ENCODE data around the gene ARHGAP19. TPM values are rescaled to one million over a fixed set of nuclear protein-coding genes. Genes with fewer than 3 reads are reported as not detected.

ARHGAP19 gene
- total and polyA plus RNA-seq, 9 of the 15 experiments (the other 6 are each of a cell fraction or from before 2014, with no cell fraction given), result 14.8 to 49.5 (median 26.8) TPM

DNA sequence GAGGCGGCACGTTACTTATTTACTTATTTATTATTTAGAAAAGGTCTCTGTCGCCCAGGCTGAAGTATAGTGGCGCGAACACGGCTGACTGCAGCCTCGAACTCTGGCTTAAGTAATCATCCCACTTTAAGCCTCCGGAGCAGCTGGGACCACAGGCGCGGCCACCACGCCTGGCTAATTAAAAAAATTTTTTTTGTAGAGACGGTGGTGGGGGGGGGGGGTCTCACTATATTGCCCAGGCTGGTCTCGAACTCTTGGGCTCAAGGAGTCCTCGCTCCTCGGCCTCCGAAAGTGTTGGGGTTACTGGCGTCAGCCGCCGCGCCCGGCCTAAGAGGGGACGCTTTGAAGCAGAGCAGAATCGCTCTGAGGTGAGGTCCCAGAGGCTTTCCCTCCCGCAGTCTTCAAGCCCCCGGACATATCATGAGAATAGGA is 42.8 kb upstream of the ARHGAP19 start:
- H3K9me3 ChIP-seq (replicated peaks; ENCODE audit: control insufficient read depth, insufficient read depth, low read depth, low read length), result no peaks in the 10 kb centered on the region
- ChIA-PET POLR2A (no interaction called here), CTCF (ENCODE audit: low intra/inter-chr PET ratio) (no interaction called here)
- no peak for ATAC-seq
- no peaks in the 10 kb centered on the region for H3K9me1 ChIP-seq (ENCODE audit: control insufficient read depth, insufficient read depth, low read length)
- H3K4me3 ChIP-seq, result peak overlapping the region; percentile 73
- peak overlapping the region; percentile 92; the same call in 1 of the 2 replicates for H3K4me2 ChIP-seq (ENCODE audit: insufficient read depth, low read length)
- no peak for DNase-seq (ENCODE audit: extremely low read depth in 1 of 4, low spot score in 3 of 4)
- 16% methylated on average over 15 of the region's 25 CpGs for WGBS (ENCODE audit: insufficient coverage, low coverage, missing lambda C conversion rate)
- TSS peak; percentile 69 for BruUV-seq (replicated peaks)
- peaks cover 8 to 25% of the 10 kb centered on the region in 2 experiments; a peak in 4 of 5 replicates for H3K4me1 ChIP-seq (replicated peaks in 1 of 2; ENCODE audit: control insufficient read depth in 2 of 2, insufficient read depth in 2 of 2, low read length in 2 of 2)
- FAIRE-seq, result no peak
- peak overlapping the region; percentile 93 to 96 for H3K9ac ChIP-seq (ENCODE audit: insufficient read depth in 1 of 2, low read depth in 2 of 2, low read length in 2 of 2)
- peak overlapping the region; percentile 97 for H2AFZ ChIP-seq (ENCODE audit: low read depth, low read length)
- H3K27me3 ChIP-seq (ENCODE audit: control insufficient read depth in 2 of 2, insufficient read depth in 2 of 2, low read length in 2 of 2), result no peaks in the 10 kb centered on the region
- intact Hi-C loops (cut with micrococcal nuclease) (no loop called here), in situ Hi-C loops (cut with MboI) (no loop called here)
- H3K27ac ChIP-seq (ENCODE audit: extremely low read depth, low read depth, low read length), result peak overlapping the region; percentile 98; the same call in 1 of the 3 replicates
- H3K79me2 ChIP-seq (ENCODE audit: control insufficient read depth, insufficient read depth, low read length), result peaks cover 39% of the 10 kb centered on the region
- no peaks in the 10 kb centered on the region for H4K20me1 ChIP-seq (replicated peaks; ENCODE audit: control insufficient read depth, insufficient read depth, low read length)
- peaks cover 17% of the 10 kb centered on the region; the same call in 2 of the 3 replicates for H3K36me3 ChIP-seq (ENCODE audit: control insufficient read depth, insufficient read depth, low read length)
- no peak for TF ChIP-seq RERE (CRISPR knock-in tag; IDR thresholded peaks at IDR 0.05; ENCODE audit: borderline replicate concordance)
- no peak for TF ChIP-seq TFAP4 (CRISPR knock-in tag; IDR thresholded peaks at IDR 0.05; ENCODE audit: borderline replicate concordance)
- TF ChIP-seq, protein P1, sequence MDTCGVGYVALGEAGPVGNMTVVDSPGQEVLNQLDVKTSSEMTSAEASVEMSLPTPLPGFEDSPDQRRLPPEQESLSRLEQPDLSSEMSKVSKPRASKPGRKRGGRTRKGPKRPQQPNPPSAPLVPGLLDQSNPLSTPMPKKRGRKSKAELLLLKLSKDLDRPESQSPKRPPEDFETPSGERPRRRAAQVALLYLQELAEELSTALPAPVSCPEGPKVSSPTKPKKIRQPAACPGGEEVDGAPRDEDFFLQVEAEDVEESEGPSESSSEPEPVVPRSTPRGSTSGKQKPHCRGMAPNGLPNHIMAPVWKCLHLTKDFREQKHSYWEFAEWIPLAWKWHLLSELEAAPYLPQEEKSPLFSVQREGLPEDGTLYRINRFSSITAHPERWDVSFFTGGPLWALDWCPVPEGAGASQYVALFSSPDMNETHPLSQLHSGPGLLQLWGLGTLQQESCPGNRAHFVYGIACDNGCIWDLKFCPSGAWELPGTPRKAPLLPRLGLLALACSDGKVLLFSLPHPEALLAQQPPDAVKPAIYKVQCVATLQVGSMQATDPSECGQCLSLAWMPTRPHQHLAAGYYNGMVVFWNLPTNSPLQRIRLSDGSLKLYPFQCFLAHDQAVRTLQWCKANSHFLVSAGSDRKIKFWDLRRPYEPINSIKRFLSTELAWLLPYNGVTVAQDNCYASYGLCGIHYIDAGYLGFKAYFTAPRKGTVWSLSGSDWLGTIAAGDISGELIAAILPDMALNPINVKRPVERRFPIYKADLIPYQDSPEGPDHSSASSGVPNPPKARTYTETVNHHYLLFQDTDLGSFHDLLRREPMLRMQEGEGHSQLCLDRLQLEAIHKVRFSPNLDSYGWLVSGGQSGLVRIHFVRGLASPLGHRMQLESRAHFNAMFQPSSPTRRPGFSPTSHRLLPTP (IDR thresholded peaks at IDR 0.05; ENCODE audit: borderline replicate concordance, extremely low read depth, insufficient read length), result peak; percentile 34
- TF ChIP-seq L3MBTL2 (IDR thresholded peaks at IDR 0.05), result peak; percentile 17
- TF ChIP-seq POLR3A (IDR thresholded peaks at IDR 0.05; ENCODE audit: borderline replicate concordance, extremely low read depth, insufficient read depth, insufficient read length), result no peak
- no peak for TF ChIP-seq HNRNPK (IDR thresholded peaks at IDR 0.05; ENCODE audit: low read depth, low read length, poor library complexity, severe bottlenecking)
- TF ChIP-seq, protein P2, sequence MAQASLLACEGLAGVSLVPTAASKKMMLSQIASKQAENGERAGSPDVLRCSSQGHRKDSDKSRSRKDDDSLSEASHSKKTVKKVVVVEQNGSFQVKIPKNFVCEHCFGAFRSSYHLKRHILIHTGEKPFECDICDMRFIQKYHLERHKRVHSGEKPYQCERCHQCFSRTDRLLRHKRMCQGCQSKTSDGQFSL (CRISPR knock-in tag; IDR thresholded peaks at IDR 0.05), result 0 out of 2 replicates have a peak, but pooled peaks have one; percentile 35
- TF ChIP-seq, protein P2 (tag; IDR thresholded peaks at IDR 0.05), result peak in 1 of 2 experiments; percentile 62; a peak in 1 of 4 replicates

All from K562 (cell line).